GM23248 (cell line): ENCODE results near the gene ITGAL. TPM values are rescaled to one million over a fixed set of nuclear protein-coding genes. Genes with fewer than 3 reads are reported as not detected.

Experiments used
- DNase-seq: peaks from one replicate; pipeline ENCODE4 v3.0.0-alpha.2; 2015
- H2AFZ ChIP-seq: fragments of 200-600 bp; sonication (generic); 2 replicates; pipeline ENCODE4 v1.6.1; 2016; ENCODE audit warnings: antibody characterized with exemption
- H3F3A ChIP-seq: fragments of 200-600 bp; sonication (generic); 2 replicates; pipeline ENCODE4 v1.6.1; 2016; ENCODE audit warnings: mild to moderate bottlenecking, antibody characterized with exemption, mixed run types; ENCODE audit not compliant: insufficient read depth
- H3K27ac ChIP-seq: fragments of 200-600 bp; sonication (generic); 2 replicates; pipeline ENCODE4 v1.5.1; 2016; ENCODE audit warnings: mild to moderate bottlenecking
- H3K27me3 ChIP-seq: fragments of 200-600 bp; sonication (generic); replicated peaks from 2 replicates; pipeline ENCODE4 v1.6.1; 2016; ENCODE audit warnings: mild to moderate bottlenecking; ENCODE audit not compliant: insufficient read depth
- H3K36me3 ChIP-seq: fragments of 200-600 bp; sonication (generic); 2 replicates; pipeline ENCODE4 v1.6.1; 2016; ENCODE audit warnings: low read depth, mild to moderate bottlenecking
- H3K4me1 ChIP-seq: fragments of 200-600 bp; sonication (generic); 2 replicates; pipeline ENCODE4 v1.6.1; 2016; ENCODE audit warnings: mild to moderate bottlenecking; ENCODE audit not compliant: insufficient read depth
- H3K4me2 ChIP-seq: fragments of 200-600 bp; sonication (generic); one replicate; pipeline ENCODE4 v1.6.1; 2016; ENCODE audit warnings: mild to moderate bottlenecking; ENCODE audit not compliant: unreplicated experiment
- H3K4me3 ChIP-seq: fragments of 200-600 bp; sonication (generic); 2 replicates; pipeline ENCODE4 v1.5.1; 2016; ENCODE audit warnings: mild to moderate bottlenecking
- H3K79me2 ChIP-seq: fragments of 200-600 bp; sonication (generic); 2 replicates; pipeline ENCODE4 v1.6.1; 2016; ENCODE audit warnings: mild to moderate bottlenecking; ENCODE audit not compliant: insufficient read depth
- H3K9ac ChIP-seq: fragments of 200-600 bp; sonication (generic); 2 replicates; pipeline ENCODE4 v1.6.1; 2016; ENCODE audit warnings: mild to moderate bottlenecking
- H3K9me2 ChIP-seq: fragments of 200-600 bp; sonication (generic); 2 replicates; pipeline ENCODE4 v1.6.1; 2016; ENCODE audit warnings: mixed run types, mild to moderate bottlenecking, moderate library complexity; ENCODE audit not compliant: insufficient read depth
- H3K9me3 ChIP-seq: fragments of 200-600 bp; sonication (generic); one replicate; pipeline ENCODE4 v1.6.1; 2017; ENCODE audit warnings: low read depth
- H4K20me1 ChIP-seq: fragments of 200-600 bp; sonication (generic); 2 replicates; pipeline ENCODE4 v1.6.0; 2016; ENCODE audit not compliant: insufficient read depth
- EZH2 ChIP-seq: fragments of 200-600 bp; sonication (generic); IDR thresholded peaks from 2 replicates; pipeline ENCODE4 v1.6.1; 2018; ENCODE audit warnings: antibody characterized with exemption, mild to moderate bottlenecking; ENCODE audit not compliant: insufficient read depth, poor library complexity, severe bottlenecking
- EZH2phosphoT487 ChIP-seq: fragments of 200-600 bp; sonication (generic); IDR thresholded peaks from 2 replicates; pipeline ENCODE4 v1.6.1; 2018; ENCODE audit warnings: antibody characterized with exemption, moderate library complexity, mild to moderate bottlenecking, low read depth; ENCODE audit not compliant: insufficient read depth
- WGBS, 2 experiments: methylation state at CpG; one replicate each; pipeline ENCODE4 v1.1.6; 2015 to 2017; ENCODE audit warnings: low lambda C conversion rate in 2 of 2, low coverage in 1 of 2; ENCODE audit errors: missing lambda C conversion rate in 2 of 2; 5-methylcytosine and 5-hydroxymethylcytosine counted together
- in situ Hi-C: fragments of 300-500 bp; cut with MboI; formaldehyde crosslinking; loops from 2 replicates; pipeline ENCODE4 v1.15.0; 2020
- polyA plus RNA-seq: library from polyadenylated mRNA; unstranded; fragments of >200 nt; fragmentation: Nextera tagmentation; extraction: Ambion mirVana; gene quantifications from 2 replicates; pipeline ENCODE4 v1.2.1, GENCODE V29; 2016
- total RNA-seq: library from RNA; depleted of rRNA; stranded (reverse); fragments of >200 nt; shearing (Covaris generic); gene quantifications from 2 replicates; pipeline ENCODE4 v1.2.3, GENCODE V29; 2014

Gene ITGAL
- total and polyA plus RNA-seq, 2 experiments from 2014 or later: 0.65 TPM; not detected in 1

DNA sequence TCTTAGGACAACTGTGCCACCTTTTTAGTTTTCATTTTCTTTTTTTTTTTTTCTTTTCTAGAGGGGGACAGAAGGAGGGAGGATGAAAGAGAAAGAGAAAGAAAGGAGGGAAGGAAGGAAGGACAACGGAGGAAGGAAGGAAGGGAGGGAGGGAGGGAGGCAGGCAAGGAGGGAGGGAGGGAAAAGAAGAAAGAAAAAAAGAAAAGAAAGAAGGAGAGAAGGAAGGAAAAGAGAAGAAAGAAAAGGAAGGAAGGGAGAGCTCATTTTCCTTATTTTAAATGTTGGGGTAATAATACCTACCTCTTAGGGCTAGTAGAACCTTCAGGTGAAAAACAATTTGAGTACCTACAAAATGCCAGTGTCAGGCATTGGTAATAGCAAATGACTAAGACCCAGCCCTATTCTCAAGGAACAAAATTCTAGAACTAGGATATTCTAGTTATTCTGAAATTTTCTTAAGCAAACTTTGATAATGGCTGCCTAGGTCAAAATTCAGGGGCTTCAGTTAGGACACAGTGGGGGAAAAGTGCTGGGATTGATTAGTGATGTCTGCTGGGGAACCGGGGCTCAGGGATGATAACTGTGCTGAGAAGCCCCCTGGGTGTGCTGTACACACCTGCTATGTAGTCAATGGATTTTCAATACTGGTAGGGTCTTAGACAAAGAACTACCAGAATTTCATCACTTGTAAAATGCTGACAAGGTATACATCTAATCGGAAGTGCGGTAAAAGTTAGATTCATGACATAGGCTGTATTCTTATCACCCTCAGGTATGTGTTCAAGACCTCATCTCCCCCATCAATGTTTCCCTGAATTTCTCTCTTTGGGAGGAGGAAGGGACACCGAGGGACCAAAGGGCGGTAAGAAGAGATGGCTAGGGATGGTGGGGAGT is 31.1 kb downstream of the ITGAL start:
- Histone ChIP-seq H3K27ac (no peak overlapping the region), H2AFZ (no peak overlapping the region), H3K4me1 (no peaks in the 10 kb centered on the region), H3K9ac (no peak overlapping the region), H4K20me1 (no peaks in the 10 kb centered on the region), H3K27me3 (0 out of 2 replicates have a peak, but pooled peaks cover 4% of the 10 kb centered on the region), H3K9me3 (no peaks in the 10 kb centered on the region), H3K4me2 (no peak overlapping the region), H3K9me2 (no peaks in the 10 kb centered on the region), H3K79me2 (no peaks in the 10 kb centered on the region), H3F3A (no peaks in the 10 kb centered on the region), H3K36me3 (no peaks in the 10 kb centered on the region), H3K4me3 (no peak overlapping the region)
- 59 to 63% methylated on average over 6 of the region's 6 CpGs for whole genome bisulfite sequencing, 2 experiments
- TF ChIP-seq EZH2phosphoT487 (no peak), EZH2 (no peak)
- in situ Hi-C loops: no loop called here
- no peak for DNase-seq

DNA sequence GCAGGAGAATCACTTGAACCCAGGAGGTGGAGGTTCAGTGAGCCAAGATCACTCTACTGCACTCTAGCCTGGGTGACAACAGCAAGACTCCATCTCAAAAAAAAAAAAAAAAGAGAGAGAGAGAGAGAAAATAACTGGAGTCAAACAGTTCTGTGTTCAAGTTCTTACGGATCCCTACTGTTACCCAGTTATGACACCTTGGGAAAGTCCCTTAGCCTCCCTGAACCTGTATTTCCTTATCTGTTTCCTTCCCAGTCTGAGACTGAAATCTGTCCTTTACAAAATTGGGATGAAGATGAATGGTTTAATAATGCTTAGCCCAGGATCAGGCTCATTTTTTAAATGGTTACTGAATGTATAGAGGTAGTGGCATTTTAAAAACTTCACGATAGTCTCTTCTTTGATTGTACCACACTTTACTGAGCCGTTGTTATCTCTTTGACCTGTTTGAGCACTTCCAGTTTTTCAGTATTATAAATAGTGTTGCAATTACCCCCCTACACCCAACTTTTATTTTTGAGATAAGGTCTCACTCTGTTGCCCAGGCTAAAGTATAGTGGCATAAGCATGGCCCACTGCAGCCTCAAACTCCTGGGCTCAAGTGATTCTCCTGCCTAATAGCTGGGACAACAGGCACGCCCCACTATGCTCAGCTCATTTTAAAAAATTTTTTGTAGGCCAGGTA is 36.7 kb downstream of the ITGAL start:
- Histone ChIP-seq H3K9me2 (no peaks in the 10 kb centered on the region), H3K4me2 (no peak overlapping the region), H3K9me3 (no peaks in the 10 kb centered on the region), H4K20me1 (no peaks in the 10 kb centered on the region), H3K27ac (no peak overlapping the region), H3K79me2 (no peaks in the 10 kb centered on the region), H3K27me3 (0 out of 2 replicates have a peak, but pooled peaks cover 2% of the 10 kb centered on the region), H3K9ac (no peak overlapping the region), H3F3A (no peaks in the 10 kb centered on the region), H3K4me1 (no peaks in the 10 kb centered on the region), H3K4me3 (no peak overlapping the region), H3K36me3 (no peaks in the 10 kb centered on the region), H2AFZ (no peak overlapping the region)
- DNase-seq: no peak
- 44 to 49% methylated on average over 4 of the region's 4 CpGs for WGBS, 2 experiments
- in situ Hi-C loops: no loop called here
- TF ChIP-seq EZH2 (no peak), EZH2phosphoT487 (no peak)

DNA sequence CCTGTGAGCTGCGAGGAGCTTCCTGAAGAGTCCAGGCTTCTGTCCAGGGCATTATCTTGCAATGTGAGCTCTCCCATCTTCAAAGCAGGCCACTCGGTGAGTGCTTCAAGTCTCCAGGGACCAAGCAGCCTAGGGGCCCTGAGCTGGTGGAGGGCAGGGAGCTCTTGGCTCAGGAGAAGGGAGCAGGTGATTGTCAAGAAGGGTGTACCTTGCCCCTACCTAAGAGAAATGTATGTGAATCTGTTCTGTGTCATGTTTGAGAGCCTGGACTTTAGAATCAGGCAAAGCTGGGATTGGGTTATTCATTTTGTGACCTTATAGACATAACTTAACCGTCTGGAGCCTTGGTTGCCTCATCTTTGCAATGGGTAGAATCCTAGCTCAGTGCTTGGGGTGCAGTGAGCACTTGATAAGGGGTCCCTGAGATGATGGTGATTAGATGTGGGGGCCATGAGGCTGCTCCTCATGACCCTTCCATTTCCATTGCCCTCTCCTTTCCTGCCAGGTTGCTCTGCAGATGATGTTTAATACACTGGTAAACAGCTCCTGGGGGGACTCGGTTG is 37.9 kb downstream of the ITGAL start:
- no peak overlapping the region for H2AFZ ChIP-seq
- H3F3A ChIP-seq: no peaks in the 10 kb centered on the region
- in situ Hi-C loops: no loop called here
- H3K79me2 ChIP-seq: no peaks in the 10 kb centered on the region
- no peaks in the 10 kb centered on the region for H3K4me1 ChIP-seq
- WGBS, 2 experiments: 39 to 44% methylated on average over 4 of the region's 4 CpGs
- no peaks in the 10 kb centered on the region for H3K27me3 ChIP-seq
- no peaks in the 10 kb centered on the region for H4K20me1 ChIP-seq
- no peaks in the 10 kb centered on the region for H3K9me2 ChIP-seq
- H3K9ac ChIP-seq: no peak overlapping the region
- H3K9me3 ChIP-seq: no peaks in the 10 kb centered on the region
- no peak overlapping the region for H3K27ac ChIP-seq
- TF ChIP-seq EZH2phosphoT487 (no peak), EZH2 (no peak)
- H3K4me3 ChIP-seq: no peak overlapping the region
- H3K36me3 ChIP-seq: no peaks in the 10 kb centered on the region
- H3K4me2 ChIP-seq: no peak overlapping the region
- DNase-seq: no peak

DNA sequence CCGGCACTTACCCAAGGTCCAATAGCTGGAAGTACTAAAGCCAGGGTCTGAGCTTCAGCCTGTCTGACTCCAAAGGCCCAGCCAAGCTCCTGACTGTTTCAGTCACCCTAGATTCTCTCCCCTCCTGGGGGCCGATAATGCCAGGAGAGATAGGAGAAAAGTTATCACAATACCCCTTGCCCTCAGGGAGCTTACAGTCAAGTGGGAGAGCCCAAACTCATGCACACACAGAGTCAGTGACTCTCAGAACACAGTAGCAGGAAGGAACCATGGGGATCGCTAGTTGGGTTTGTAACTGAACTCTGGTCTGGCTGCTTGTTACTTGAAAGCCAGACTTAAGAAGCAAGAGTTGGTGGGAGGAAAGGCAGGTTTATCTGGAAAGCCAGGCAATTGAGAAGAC is 39.0 kb downstream of the ITGAL start:
- no peaks in the 10 kb centered on the region for H3K9me3 ChIP-seq
- no peaks in the 10 kb centered on the region for H4K20me1 ChIP-seq
- no peak overlapping the region for H3K4me3 ChIP-seq
- TF ChIP-seq EZH2 (no peak), EZH2phosphoT487 (no peak)
- no peaks in the 10 kb centered on the region for H3F3A ChIP-seq
- no peaks in the 10 kb centered on the region for H3K79me2 ChIP-seq
- WGBS, 2 experiments: 44 to 45% methylated on average over 3 of the region's 3 CpGs
- H3K4me2 ChIP-seq: no peak overlapping the region
- no peaks in the 10 kb centered on the region for H3K36me3 ChIP-seq
- no peak overlapping the region for H3K9ac ChIP-seq
- no peak overlapping the region for H2AFZ ChIP-seq
- no peaks in the 10 kb centered on the region for H3K9me2 ChIP-seq
- H3K27ac ChIP-seq: no peak overlapping the region
- DNase-seq: no peak
- no peaks in the 10 kb centered on the region for H3K27me3 ChIP-seq
- no peaks in the 10 kb centered on the region for H3K4me1 ChIP-seq
- in situ Hi-C loops: no loop called here
